HL-60/S4 treated with retinoic acid at 250 ng/mL for 4 days and 3 days (cell line): ENCODE data around the gene PTPN22.

Experiments used
- in situ Hi-C: fragments of 300-500 bp; cut with MboI; formaldehyde crosslinking; loops from 2 replicates; pipeline ENCODE4 v1.7.0; 2022; ENCODE audit warnings: low sequenced_read_pairs

PTPN22 gene

DNA sequence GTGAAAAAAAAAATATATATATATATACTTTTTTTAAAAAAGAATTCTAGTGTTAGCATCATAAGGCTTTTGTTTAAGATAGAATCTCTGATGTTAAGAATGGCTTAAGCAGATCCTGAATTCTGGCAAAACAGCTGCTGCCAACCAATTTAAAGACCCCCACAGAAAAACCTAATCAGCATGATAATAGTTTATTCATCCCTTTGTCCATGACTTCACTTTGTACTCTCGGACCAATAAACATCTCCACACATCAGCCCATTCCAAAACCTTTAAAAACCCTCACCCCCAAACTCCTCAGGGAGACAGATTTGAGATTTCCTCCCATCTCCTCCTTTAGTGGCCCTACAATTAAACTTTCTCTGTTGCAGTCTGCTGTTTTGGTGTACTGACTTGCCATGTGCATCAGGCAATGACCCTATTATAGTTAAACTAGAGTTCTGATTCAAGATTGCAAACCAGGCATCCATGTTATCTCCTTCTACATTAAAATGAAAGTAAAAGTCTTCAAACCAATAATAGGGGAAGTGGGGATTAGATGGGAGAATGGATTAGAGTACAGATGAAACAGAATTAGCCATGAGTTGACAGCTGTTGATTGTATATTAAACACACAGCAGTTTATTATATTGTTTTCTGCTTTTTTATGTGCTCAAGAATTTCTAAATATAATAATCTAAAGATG, 102.5 kb downstream of the PTPN22 start:
- in situ Hi-C loops: no loop called here

DNA sequence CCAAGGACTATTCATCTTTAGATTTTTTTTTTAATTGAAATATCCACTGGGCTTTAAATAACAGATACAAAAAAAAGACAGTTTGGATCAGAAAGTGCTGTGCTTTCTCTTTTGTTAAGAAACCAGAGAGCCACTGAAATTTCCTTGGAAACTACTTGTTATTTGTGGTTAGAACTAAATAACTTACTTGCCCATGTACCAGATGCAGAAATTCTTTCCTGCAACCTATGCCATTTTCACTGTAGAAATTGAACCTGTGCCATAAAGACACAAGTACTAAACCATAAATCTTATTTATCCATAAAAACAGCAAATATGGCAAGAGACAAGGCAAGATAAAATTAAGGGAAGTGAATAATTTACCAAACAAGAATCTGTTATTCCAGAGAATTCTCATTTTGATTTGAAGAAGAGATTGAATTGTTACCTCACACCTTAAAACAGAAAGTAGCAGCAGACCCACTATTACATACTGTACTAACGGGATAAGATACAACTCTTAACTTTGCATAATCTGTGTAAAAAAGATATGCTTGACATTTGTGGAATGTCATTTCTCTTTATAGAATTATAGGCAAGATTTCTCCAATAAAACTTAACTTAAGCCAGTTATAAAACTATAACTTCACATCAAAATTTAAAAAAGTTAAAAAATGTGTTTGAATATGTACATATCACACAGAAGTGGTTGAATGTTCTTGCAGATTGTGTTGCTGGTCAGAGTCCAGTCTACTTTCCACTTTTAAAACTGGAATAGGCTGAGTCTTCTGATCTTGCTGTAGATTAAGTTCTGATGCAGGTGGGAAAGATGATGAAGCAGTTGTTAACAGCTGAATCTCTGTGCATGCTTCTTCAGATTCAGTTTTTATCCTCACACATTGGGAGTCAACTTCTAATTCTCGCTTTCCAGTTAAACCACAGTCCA, 105.9 kb downstream of the PTPN22 start:
- in situ Hi-C loops: no loop called here
